ENCODE data around the gene KCNJ14.

KCNJ14 gene

DNA sequence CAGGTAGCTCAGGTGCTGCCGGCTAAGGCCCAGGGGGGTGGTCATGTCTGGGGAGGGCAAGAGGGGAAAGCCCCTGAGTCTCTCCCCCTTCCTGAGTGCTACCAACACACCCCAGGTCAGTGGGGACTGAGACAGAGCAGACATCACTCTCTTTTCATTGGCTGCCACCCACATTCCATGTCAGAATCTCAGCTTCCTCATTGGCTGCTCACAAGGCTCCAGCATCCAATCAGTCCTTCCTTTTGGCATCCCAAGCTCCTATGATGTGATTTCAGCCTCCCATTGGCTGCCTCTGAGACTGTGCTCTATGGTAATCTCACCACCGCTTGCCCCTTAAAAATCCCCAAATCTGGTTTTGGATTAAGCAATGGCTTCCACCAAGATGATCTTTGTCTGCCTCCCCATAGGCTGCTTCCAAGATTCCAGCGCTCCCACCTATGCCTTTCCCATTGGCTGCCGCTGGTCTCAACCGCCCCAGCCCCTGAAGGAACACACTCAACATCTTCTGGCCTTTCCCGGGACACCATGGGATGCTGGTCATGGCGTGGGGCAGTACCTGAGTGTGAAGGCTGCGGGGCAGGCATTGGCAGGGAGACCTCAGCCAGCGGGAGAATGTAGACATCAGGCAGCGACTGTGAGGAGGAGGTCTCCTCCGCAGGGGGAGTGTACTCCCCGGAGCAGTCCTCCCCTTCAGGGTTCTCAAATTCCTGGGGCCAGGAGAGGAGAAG is 54.3 kb downstream of the KCNJ14 start:
- DNase-seq, result no peak

GRCh38 chr19:48510421-48511268 is 55.3 kb downstream of the KCNJ14 start:
- peak; percentile 80 for DNase-seq

DNA sequence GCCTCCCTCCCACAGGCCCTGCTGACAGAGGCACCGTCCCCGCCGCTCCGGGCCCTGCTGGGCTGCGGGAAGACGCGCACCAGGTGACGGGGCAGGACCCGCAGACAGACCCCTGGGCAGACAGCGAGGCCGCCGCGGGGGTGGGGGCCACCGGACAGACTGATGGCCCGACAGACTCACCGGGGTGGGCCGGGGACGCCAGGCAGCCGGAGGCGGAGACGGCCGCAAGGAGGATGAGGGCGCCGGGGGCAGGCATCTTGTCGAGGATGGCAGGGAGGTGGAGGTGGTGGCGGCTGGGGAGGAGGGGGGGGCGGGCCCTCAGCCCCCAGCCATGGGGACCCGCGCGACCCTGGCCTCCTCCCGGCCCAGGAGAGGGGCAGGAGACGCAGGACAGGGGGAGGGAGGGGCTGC is 56.0 kb downstream of the KCNJ14 start:
- DNase-seq, result no peak

- DNase-seq, result peak; percentile 94
Observed at GRCh38 chr19:48511800-48512503, 56.6 kb downstream of the KCNJ14 start, which contains the start of gene LMTK3. LMTK3 (minus strand) TSS chr19:48511835; CDS start chr19:48511576, 259 bp downstream.

GRCh38 chr19:48512504-48513288 is 57.3 kb downstream of the KCNJ14 start:
- peak; percentile 52 for DNase-seq

DNA sequence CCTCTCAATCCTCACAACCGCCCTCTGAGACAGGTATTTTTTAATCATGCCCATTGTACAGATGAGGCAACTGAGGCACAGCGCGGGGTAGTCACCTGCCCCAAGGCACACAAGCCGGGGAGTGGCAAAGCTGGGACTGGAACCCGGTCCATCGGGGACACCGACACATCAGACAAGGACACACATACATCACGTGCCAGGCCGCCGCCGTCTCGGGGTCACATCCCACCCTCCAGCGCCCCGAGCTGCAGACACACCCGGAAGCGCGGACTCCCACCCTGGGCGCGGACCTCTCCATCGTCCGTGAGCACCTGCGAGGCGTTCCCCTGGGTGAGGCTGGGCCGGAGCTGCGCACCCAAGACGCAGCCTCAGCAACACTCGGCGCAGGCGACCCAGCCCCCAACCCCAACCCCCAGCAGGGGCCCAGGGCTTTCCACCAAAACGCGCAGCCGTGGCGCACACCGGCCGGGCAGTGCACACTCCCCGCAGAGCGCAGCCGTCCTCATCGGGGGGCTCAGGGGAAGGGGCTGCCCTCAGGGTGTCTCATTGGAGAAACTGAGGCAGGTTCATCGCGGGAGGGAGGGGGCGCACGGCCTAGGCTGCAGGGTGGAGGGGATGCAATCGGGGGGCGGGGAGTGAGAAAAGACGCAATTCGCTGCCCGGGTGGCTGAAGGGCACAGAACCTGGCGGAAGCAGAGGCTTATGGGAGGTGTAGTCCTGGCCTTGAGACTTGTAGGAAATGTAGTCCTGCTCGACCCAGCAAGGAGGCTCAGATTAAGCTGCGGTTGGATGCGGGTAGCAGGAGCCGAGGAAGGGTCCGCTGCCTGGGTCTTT is 58.1 kb downstream of the KCNJ14 start:
- peak; percentile 84 for DNase-seq

DNA sequence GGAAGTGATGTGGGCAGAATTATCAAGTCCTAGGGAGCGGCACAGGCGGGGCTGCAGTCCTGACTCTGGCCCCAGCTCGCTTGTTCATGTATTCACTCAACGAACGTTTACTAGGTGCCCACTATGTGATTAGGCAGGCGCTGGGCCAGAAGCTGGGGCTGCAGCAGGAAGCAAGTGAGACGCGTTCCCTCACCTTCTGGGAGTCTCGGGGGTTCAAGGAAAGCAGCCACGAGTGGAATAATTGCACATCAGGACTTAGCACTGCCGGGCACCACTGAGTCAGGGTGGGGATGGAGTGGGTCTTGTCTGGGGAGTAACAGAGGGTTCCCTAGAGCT is 58.7 kb downstream of the KCNJ14 start:
- no peak for DNase-seq

DNA sequence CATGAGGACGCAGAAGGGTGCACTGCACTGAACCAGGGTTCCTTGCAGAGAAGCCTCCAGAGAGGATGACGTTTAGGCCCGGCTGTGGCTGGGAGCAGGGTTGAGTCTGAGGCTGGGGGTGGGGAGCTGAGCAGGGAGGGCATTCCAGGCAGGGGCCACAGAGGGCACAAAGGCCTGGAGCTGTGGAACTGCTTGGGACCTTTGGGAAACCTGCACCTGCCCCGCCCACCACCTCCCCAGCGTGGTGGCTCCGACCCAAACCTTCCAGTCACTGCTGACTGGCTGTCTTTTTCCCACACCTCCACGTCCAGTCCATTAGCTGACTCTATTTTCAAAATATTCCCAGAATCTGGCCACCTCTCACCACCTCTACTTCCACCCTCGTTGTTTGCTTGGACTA is 61.2 kb downstream of the KCNJ14 start:
- no peak for DNase-seq
